GM12874 (cell line): ENCODE results near the gene GDAP1L1.

Experiments
- TF ChIP-seq, protein P1 (sequence below): IDR thresholded peaks from 2 replicates; pipeline ENCODE4 v1.5.1; 2011; ENCODE audit warnings: low read depth, mild to moderate bottlenecking, control low read depth, low read length, moderate library complexity; ENCODE audit not compliant: insufficient read depth

The GDAP1L1 gene

DNA sequence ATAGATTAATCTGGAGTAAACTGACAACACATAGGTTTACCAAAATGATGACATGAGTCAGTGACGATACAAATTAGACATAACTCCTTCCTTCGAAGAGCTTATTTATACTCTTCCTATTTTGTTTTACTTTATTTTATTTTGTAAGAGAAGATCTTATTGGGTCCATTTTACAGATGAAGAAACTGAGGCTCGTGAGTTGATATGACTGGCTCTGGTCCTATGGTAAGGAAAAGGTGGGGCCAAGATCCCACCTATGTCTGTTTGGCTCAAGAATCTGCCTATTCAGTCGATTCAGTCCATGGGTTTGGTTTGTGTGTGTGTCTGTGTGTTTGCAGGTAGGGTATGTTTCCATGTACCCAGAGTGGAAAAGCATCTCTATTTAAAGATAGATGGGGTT is 81.3 kb downstream of the GDAP1L1 start:
- TF ChIP-seq, protein P1, sequence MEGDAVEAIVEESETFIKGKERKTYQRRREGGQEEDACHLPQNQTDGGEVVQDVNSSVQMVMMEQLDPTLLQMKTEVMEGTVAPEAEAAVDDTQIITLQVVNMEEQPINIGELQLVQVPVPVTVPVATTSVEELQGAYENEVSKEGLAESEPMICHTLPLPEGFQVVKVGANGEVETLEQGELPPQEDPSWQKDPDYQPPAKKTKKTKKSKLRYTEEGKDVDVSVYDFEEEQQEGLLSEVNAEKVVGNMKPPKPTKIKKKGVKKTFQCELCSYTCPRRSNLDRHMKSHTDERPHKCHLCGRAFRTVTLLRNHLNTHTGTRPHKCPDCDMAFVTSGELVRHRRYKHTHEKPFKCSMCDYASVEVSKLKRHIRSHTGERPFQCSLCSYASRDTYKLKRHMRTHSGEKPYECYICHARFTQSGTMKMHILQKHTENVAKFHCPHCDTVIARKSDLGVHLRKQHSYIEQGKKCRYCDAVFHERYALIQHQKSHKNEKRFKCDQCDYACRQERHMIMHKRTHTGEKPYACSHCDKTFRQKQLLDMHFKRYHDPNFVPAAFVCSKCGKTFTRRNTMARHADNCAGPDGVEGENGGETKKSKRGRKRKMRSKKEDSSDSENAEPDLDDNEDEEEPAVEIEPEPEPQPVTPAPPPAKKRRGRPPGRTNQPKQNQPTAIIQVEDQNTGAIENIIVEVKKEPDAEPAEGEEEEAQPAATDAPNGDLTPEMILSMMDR: no peak
